ENCODE measurements around the gene TMEM244. TPM values are rescaled to one million over a fixed set of nuclear protein-coding genes. Genes with fewer than 3 reads are reported as not detected.
"Not testable (repeated sequence)": the region's sequence is repeated elsewhere in the genome, so short reads cannot be mapped to it uniquely, and the experiment has no call there.

TMEM244 gene
- total and polyA plus RNA-seq, 7 experiments from 2014 or later = not detected

DNA sequence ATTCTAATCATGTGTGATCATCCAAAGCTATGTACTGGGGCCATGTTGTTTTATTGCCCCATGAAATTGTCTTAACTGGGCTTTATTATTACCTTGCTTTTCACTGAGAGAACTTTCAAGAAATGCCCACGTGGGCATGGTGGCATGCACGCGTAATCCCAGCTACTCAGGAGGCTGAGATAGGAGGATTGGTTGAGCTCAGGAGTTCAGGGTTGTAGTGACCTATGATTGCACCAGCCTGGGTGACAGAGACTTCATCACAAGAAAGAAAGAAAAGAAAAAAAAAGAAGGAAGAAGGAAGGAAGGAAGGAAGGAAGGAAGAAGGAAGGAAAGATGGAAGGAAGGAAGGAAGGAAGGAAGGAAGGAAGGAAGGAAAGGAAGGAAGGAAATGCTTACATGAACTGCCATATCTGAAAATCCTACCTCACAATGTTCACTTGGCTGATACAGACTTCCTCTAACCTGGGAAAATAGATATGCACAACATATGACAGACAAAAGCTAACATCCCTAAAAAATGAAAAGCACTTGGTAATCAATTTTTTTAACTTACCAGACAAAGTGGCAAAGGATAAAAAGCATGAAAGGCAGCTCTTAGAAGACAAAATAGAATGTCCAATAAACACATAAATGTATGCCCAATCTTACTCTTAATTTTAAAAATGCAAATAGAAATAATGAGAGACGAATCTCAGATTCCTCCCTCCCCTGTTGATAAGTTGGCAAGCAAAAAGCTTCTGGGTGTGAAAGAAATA lies 25.5 kb upstream of the TMEM244 start:
- H3K4me1 ChIP-seq (ENCODE audit: control insufficient read depth in 2 of 2, insufficient read depth in 2 of 2, low read length in 2 of 2) = no peaks in the 10 kb centered on the region
- no peak overlapping the region for H3K4me3 ChIP-seq (ENCODE audit: low read length)
- POLR2A ChIA-PET = no interaction called here
- Mint-ChIP-seq H3K27me3 (peaks cover 0 to 7% (median 3%) of the 10 kb centered on the region in 5 donors), H3K36me3 (peaks cover 0 to 10% (median 0%) of the 10 kb centered on the region in 5 donors), H3K9me3 (peaks cover 0 to 10% (median 0%) of the 10 kb centered on the region in 11 donors), H3K4me3 (no peak overlapping the region), H3K4me1 (peaks cover 0 to 17% (median 0%) of the 10 kb centered on the region in 7 donors), H3K27ac (no peak overlapping the region)
- ATAC-seq = no peak
- CTCF ChIA-PET = interaction anchor here (0.7 kb wide), 1 partner anchor 119 kb away, joined by 4 read pairs; no protein-coding TSS in a partner anchor
- H3K27me3 ChIP-seq (ENCODE audit: control insufficient read depth in 2 of 2, insufficient read depth in 2 of 2, low read length in 2 of 2) = no peaks in the 10 kb centered on the region
- no peaks in the 10 kb centered on the region for H3K36me3 ChIP-seq (ENCODE audit: control insufficient read depth in 2 of 3, insufficient read depth in 3 of 3, low read length in 3 of 3)
- no peak overlapping the region for H3K27ac ChIP-seq (ENCODE audit: low read depth, low read length)
- intact Hi-C loops (cut with micrococcal nuclease) = no loop called here
- DNase-seq = no peak
- no peaks in the 10 kb centered on the region for H3K9me3 ChIP-seq (ENCODE audit: control insufficient read depth in 2 of 3, low read length in 3 of 3)

DNA sequence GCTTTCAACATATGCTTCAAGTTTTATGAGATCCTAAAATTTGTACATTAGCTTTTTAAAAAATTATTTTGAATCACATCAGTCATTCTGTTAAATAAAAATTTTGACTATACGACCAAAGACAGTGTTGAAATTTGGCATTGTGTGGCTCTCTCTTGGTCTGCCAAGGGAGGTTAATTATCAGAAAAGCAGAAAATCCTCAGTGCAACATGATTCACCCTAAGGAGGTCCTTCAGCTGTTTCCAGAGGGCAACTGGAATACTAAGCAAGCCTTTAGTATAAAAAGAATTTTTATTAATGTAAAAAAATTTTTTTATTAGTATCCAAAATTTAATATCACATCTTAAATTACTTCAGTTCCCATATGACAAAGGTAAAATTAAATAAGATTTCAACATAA lies 23.1 kb upstream of the TMEM244 start:
- no peak for ATAC-seq
- Histone ChIP-seq H3K9me3 (ENCODE audit: control insufficient read depth in 2 of 3, low read length in 3 of 3) (no peaks in the 10 kb centered on the region), H3K27ac (ENCODE audit: low read depth, low read length) (no peak overlapping the region), H3K27me3 (ENCODE audit: control insufficient read depth in 2 of 2, insufficient read depth in 2 of 2, low read length in 2 of 2) (no peaks in the 10 kb centered on the region), H3K4me3 (ENCODE audit: low read length) (no peak overlapping the region), H3K36me3 (ENCODE audit: control insufficient read depth in 2 of 3, insufficient read depth in 3 of 3, low read length in 3 of 3) (no peaks in the 10 kb centered on the region), H3K4me1 (ENCODE audit: control insufficient read depth in 2 of 2, insufficient read depth in 2 of 2, low read length in 2 of 2) (no peaks in the 10 kb centered on the region)
- POLR2A ChIA-PET = no interaction called here
- Mint-ChIP-seq H3K4me3 (no peak overlapping the region), H3K27me3 (peaks cover 0 to 14% (median 6%) of the 10 kb centered on the region in 5 donors), H3K27ac (no peak overlapping the region), H3K36me3 (peaks cover 0 to 25% (median 0%) of the 10 kb centered on the region in 5 donors), H3K4me1 (peaks cover 0 to 12% (median 0%) of the 10 kb centered on the region in 7 donors), H3K9me3 (peaks cover 0 to 13% (median 0%) of the 10 kb centered on the region in 11 donors)
- CTCF ChIA-PET = no interaction called here
- intact Hi-C loops (cut with micrococcal nuclease) = no loop called here
- no peak for DNase-seq

DNA sequence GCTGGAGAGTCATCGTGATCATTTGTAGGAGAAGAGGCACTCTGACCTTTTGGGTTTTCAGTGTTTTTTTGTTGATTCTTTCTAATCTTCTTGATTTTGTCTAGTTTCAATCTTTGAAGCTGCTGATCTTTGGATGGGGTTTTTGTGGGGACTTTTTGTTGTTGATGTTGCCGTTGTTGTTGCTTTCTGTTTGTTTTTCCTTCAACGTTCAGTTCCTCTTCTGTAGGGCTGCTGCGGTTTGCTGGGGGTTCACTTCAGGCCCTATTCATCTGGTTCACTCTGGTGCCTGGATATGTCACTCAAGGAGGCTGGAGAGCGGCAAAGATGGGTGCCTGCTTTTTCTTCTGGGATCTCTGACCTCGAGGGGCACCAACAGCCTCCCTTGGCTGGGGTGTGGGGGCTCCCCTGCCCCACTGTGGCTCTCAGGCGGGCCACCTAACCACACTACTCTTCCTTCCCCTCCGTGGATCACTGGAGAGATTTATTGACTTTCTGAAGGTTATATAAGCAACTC lies 21.5 kb upstream of the TMEM244 start:
- CTCF ChIA-PET = no interaction called here
- Mint-ChIP-seq H3K4me1 (peaks cover 0 to 12% (median 0%) of the 10 kb centered on the region in 7 donors), H3K9me3 (peaks cover 0 to 21% (median 2%) of the 10 kb centered on the region in 11 donors), H3K27me3 (peaks cover 0 to 14% (median 3%) of the 10 kb centered on the region in 5 donors), H3K27ac (peak overlapping the region in 1 of 9 donors; percentile 79), H3K4me3 (peak overlapping the region in 1 of 10 donors; percentile 49), H3K36me3 (peaks cover 0 to 34% (median 3%) of the 10 kb centered on the region in 5 donors)
- Histone ChIP-seq H3K4me3 (ENCODE audit: low read length) (no peak overlapping the region), H3K27me3 (ENCODE audit: control insufficient read depth in 2 of 2, insufficient read depth in 2 of 2, low read length in 2 of 2) (no peaks in the 10 kb centered on the region), H3K9me3 (ENCODE audit: control insufficient read depth in 2 of 3, low read length in 3 of 3) (no peaks in the 10 kb centered on the region), H3K27ac (ENCODE audit: low read depth, low read length) (no peak overlapping the region), H3K36me3 (ENCODE audit: control insufficient read depth in 2 of 3, insufficient read depth in 3 of 3, low read length in 3 of 3) (no peaks in the 10 kb centered on the region), H3K4me1 (ENCODE audit: control insufficient read depth in 2 of 2, insufficient read depth in 2 of 2, low read length in 2 of 2) (no peaks in the 10 kb centered on the region)
- ATAC-seq (peak; percentile 22), DNase-seq (no peak)
- intact Hi-C loops (cut with micrococcal nuclease) = no loop called here
- POLR2A ChIA-PET = no interaction called here

DNA sequence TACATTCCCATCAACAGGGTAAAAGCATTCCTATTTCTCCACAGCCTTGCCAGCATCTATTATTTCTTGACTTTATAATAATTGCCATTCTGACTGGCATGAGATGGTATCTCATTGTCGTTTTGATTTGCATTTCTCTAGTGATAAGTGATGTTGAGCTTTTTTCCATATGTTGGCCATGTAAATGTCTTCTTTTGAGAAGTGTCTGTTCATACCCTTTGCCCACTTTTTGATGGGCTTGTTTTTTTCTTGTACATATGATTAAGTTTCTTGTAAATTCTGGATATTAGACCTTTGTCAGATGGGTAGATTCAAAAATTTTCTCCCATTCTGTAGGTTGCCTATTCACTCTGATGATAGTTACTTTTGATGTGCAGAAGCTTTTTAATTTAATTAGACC lies 16.8 kb upstream of the TMEM244 start:
- DNase-seq; H3K4me1 ChIP-seq (ENCODE audit: control insufficient read depth in 2 of 2, insufficient read depth in 2 of 2, low read length in 2 of 2); H3K27ac ChIP-seq (ENCODE audit: low read depth, low read length); H3K9me3 ChIP-seq (ENCODE audit: control insufficient read depth in 2 of 3, low read length in 3 of 3); ATAC-seq; H3K27me3 ChIP-seq (ENCODE audit: control insufficient read depth in 2 of 2, insufficient read depth in 2 of 2, low read length in 2 of 2); POLR2A ChIA-PET; H3K4me3 Mint-ChIP-seq; H3K36me3 ChIP-seq (ENCODE audit: control insufficient read depth in 2 of 3, insufficient read depth in 3 of 3, low read length in 3 of 3); H3K4me3 ChIP-seq (ENCODE audit: low read length); H3K27ac Mint-ChIP-seq; intact Hi-C loops (cut with micrococcal nuclease): not testable (repeated sequence)
- Mint-ChIP-seq H3K36me3 (peaks cover 0 to 37% (median 3%) of the 10 kb centered on the region in 5 donors), H3K27me3 (peaks cover 0 to 14% (median 0%) of the 10 kb centered on the region in 5 donors), H3K9me3 (peaks cover 0 to 26% (median 2%) of the 10 kb centered on the region in 11 donors), H3K4me1 (peaks cover 0 to 25% (median 0%) of the 10 kb centered on the region in 7 donors)
- CTCF ChIA-PET = interaction anchor here (0.6 kb wide), 1 partner anchor 62 kb away, joined by 3 read pairs; no protein-coding TSS in a partner anchor

DNA sequence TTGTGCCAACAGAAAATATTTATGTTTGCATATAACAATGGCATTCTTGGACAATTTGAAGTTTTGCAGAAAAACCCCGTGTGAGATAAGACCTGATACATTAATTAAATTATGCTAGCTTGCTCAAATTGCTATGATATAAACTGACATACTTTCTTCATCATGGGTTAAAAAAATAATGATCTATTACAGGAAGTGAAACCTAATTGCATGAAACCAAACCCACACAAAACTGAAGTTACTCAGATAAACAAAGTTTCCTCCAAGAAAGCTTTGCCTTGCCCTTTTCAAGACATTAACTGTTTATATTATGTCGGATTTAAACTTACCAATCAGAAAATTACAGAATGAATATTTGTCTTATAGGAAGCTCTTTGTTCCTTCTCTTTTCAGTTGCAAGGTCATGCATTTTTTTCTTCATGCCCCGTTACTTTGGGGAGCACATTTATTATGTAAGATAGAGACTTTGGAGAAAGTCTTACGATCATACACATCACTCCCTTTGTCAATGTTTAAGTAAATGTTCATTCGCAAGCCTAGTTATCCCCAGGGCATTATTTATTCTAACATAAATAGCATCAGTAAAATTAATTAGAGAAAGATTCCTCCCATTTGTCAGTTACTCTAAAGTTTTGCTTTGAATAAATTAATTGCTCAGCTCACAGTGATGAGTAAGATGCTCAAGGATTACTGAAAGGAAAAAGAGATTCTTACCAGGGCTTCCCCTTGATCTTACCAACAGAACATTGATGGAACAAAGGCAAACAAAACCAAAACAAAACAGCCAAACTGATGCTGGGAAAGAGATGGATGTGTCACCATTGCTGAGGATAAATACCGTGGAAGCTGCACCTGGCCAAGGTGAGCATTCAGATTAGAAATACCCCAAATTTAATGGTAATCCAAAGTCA lies 14.8 kb upstream of the TMEM244 start:
- Histone ChIP-seq H3K36me3 (ENCODE audit: control insufficient read depth in 2 of 3, insufficient read depth in 3 of 3, low read length in 3 of 3) (no peaks in the 10 kb centered on the region), H3K9me3 (ENCODE audit: control insufficient read depth in 2 of 3, low read length in 3 of 3) (no peaks in the 10 kb centered on the region), H3K27me3 (ENCODE audit: control insufficient read depth in 2 of 2, insufficient read depth in 2 of 2, low read length in 2 of 2) (no peaks in the 10 kb centered on the region), H3K4me3 (ENCODE audit: low read length) (no peak overlapping the region), H3K27ac (ENCODE audit: low read depth, low read length) (no peak overlapping the region), H3K4me1 (ENCODE audit: control insufficient read depth in 2 of 2, insufficient read depth in 2 of 2, low read length in 2 of 2) (peaks cover 0 to 4% of the 10 kb centered on the region in 2 donors)
- intact Hi-C loops (cut with micrococcal nuclease) = no loop called here
- H3K9me3 Mint-ChIP-seq = peaks cover 0 to 15% (median 2%) of the 10 kb centered on the region in 11 donors
- no peak overlapping the region for H3K27ac Mint-ChIP-seq
- ChIA-PET POLR2A (interaction anchor here (0.8 kb wide), 1 partner anchor 46 kb away, joined by 3 read pairs; no protein-coding TSS in a partner anchor), CTCF (no interaction called here)
- peaks cover 0 to 21% (median 3%) of the 10 kb centered on the region in 5 donors for H3K36me3 Mint-ChIP-seq
- peaks cover 0 to 7% (median under 1%) of the 10 kb centered on the region in 5 donors for H3K27me3 Mint-ChIP-seq
- H3K4me3 Mint-ChIP-seq = peak overlapping the region in 1 of 10 donors; percentile 3
- ATAC-seq (no peak), DNase-seq (no peak)
- H3K4me1 Mint-ChIP-seq = peaks cover 0 to 13% (median 0%) of the 10 kb centered on the region in 7 donors

DNA sequence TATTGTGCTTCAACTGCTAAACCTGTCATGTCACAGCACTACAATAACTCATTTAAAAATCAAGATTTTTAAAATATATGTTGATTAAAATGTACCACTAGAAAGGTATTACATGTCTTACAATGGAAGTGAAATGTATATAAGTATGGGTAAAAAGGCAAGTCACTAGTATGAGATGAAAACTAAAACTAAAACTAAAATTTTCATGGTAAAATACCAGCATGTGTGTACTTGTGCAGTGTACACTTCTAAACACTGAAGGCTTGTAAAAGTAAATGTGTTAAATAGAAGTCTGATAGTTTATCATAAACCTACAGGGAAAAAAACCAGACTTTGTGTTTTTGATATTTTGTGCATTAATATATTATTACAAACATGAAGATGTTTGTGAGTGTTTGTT lies 13.7 kb upstream of the TMEM244 start:
- H3K4me3 ChIP-seq (ENCODE audit: low read length) = no peak overlapping the region
- H3K27ac ChIP-seq (ENCODE audit: low read depth, low read length) = no peak overlapping the region
- no peaks in the 10 kb centered on the region for H3K36me3 ChIP-seq (ENCODE audit: control insufficient read depth in 2 of 3, insufficient read depth in 3 of 3, low read length in 3 of 3)
- Mint-ChIP-seq H3K27me3 (peaks cover 0 to 4% (median 0%) of the 10 kb centered on the region in 5 donors), H3K9me3 (peaks cover 0 to 13% (median 0%) of the 10 kb centered on the region in 11 donors), H3K4me3 (no peak overlapping the region), H3K27ac (no peak overlapping the region), H3K36me3 (peaks cover 0 to 12% (median 3%) of the 10 kb centered on the region in 5 donors), H3K4me1 (peaks cover 0 to 13% (median 0%) of the 10 kb centered on the region in 7 donors)
- ChIA-PET CTCF (no interaction called here), POLR2A (interaction anchor here (0.8 kb wide), 1 partner anchor 45 kb away, joined by 3 read pairs; no protein-coding TSS in a partner anchor)
- H3K27me3 ChIP-seq (ENCODE audit: control insufficient read depth in 2 of 2, insufficient read depth in 2 of 2, low read length in 2 of 2) = no peaks in the 10 kb centered on the region
- peaks cover 0 to 4% of the 10 kb centered on the region in 2 donors for H3K4me1 ChIP-seq (ENCODE audit: control insufficient read depth in 2 of 2, insufficient read depth in 2 of 2, low read length in 2 of 2)
- no peaks in the 10 kb centered on the region for H3K9me3 ChIP-seq (ENCODE audit: control insufficient read depth in 2 of 3, low read length in 3 of 3)
- intact Hi-C loops (cut with micrococcal nuclease) = no loop called here
- ATAC-seq (no peak), DNase-seq (no peak)

Measured in naive thymus-derived CD4-positive, alpha-beta T cell (primary cell).